ENCODE results near the gene KATNBL1.

- TF ChIP-seq POLR2A (IDR thresholded peaks at IDR 0.05) = no peak
- TF ChIP-seq, protein P1, sequence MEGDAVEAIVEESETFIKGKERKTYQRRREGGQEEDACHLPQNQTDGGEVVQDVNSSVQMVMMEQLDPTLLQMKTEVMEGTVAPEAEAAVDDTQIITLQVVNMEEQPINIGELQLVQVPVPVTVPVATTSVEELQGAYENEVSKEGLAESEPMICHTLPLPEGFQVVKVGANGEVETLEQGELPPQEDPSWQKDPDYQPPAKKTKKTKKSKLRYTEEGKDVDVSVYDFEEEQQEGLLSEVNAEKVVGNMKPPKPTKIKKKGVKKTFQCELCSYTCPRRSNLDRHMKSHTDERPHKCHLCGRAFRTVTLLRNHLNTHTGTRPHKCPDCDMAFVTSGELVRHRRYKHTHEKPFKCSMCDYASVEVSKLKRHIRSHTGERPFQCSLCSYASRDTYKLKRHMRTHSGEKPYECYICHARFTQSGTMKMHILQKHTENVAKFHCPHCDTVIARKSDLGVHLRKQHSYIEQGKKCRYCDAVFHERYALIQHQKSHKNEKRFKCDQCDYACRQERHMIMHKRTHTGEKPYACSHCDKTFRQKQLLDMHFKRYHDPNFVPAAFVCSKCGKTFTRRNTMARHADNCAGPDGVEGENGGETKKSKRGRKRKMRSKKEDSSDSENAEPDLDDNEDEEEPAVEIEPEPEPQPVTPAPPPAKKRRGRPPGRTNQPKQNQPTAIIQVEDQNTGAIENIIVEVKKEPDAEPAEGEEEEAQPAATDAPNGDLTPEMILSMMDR (IDR thresholded peaks at IDR 0.05) = no peak
These were observed 51.5 kb downstream of the KATNBL1 start for GRCh38 chr15:34158355-34158754.

Data from thyroid gland (tissue), 4 donors.